Activated T-cell treated with anti-CD3 and anti-CD28 coated beads for 1 hour (primary cell): ENCODE data around the gene KAT6B.
"Not testable (repeated sequence)": the region's sequence is repeated elsewhere in the genome, so short reads cannot be mapped to it uniquely, and the experiment has no call there.

Experiments used
- DNase-seq: peaks from one replicate; pipeline ENCODE4 v3.0.0-alpha.2; 2020; ENCODE audit warnings: low read depth

The KAT6B gene

DNA sequence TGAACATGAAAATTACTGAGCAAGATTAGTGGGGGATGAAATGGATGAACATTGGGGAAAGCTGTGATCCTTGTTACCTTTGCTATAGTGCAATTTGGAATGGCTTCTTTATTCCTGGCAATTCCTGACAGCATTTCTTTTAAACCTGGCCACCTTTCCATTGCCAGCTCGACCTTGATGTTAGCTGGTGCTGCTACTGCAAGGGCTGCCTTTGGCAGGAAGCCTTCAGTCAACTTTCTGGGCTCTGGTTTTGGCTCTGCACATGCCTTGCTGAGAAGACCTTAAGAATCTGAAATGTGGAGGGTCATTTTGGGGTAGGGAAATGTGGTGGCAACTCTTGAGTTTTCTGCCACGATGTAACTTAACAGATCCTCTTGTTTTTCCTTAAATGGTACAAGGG lies 64.7 kb downstream of the KAT6B start:
- DNase-seq = no peak

DNA sequence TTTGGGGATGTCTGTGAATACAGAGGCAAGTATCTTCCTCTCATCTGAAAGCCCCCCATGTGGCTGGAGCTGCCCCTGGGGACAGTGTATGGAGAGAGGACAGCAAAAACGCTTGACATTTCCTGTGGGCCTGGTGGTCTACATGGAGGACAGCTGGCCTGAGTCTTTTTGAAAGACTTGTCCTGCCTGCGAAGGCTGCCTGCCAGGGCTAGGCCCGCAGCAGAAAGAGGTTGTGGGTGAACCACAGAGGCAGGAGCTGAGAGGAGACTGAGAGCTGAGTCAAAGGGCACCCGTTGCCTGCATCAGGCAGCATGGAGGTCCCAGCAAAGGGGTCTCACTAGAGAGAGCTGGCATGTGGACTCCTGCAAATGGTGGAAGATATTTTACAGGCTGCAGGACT lies 66.4 kb downstream of the KAT6B start:
- no peak for DNase-seq

DNA sequence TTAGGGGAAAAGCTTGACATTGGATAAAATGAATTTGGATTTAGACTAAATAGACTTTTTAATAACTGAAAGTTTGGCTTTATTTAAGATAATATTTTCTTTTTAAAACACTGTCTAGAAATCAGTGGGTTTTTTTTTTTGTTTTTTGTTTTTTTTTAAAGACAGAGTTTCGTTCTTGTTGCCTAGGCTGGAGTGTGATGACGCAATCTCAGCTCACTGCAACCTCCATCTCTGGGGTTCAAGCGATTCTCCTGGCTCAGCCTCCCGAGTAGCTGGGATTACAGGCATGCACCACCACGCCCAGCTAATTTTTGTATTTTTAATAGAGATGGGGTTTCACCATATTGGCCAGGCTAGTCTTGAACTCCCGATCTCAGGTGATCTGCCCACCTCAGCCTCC lies 66.9 kb downstream of the KAT6B start:
- not testable (repeated sequence) for DNase-seq

- DNase-seq = no peak
These were observed 70.6 kb downstream of the KAT6B start for GRCh38 chr10:74896788-74897527.

- no peak for DNase-seq
These were observed 72.0 kb downstream of the KAT6B start for GRCh38 chr10:74898201-74898976.

DNA sequence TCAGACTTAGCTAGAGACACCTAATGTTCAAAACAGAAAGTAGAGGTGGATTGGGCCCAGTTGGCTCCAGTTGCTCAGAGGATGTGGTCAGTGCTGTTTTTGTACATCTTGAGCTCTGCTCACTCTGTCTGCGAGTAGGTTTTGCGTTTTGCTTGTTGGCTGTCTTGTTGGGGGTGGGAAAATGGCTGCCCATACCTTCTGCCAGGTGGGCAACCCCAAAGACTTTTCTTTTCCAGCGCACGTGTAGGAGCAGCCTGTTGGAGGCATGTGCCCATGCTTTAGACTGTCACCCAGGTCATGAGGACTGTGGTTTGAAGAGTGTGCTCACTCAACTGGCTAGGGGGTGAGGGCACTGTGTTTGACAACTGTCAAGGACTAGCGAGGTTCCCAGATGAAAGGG lies 73.9 kb downstream of the KAT6B start:
- no peak for DNase-seq

DNA sequence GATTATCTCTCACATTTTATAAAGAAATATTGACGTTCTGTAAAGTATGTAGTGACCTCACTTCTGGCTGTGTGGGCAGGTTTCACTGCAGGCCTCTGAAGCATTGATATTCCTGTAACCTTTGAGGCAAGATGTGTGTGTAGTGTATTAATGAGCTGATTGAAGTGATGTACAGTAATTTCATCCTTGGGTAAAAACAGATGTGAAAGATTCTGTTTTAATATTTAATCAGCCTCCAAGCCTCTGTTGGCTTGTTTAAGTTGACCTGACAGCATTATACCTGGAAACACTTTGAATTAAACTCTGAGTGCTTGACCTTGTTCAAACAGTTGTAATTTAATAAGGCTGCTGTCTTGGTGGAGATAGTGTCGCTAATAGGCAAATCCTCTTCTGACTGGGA lies 74.9 kb downstream of the KAT6B start:
- DNase-seq = no peak

DNA sequence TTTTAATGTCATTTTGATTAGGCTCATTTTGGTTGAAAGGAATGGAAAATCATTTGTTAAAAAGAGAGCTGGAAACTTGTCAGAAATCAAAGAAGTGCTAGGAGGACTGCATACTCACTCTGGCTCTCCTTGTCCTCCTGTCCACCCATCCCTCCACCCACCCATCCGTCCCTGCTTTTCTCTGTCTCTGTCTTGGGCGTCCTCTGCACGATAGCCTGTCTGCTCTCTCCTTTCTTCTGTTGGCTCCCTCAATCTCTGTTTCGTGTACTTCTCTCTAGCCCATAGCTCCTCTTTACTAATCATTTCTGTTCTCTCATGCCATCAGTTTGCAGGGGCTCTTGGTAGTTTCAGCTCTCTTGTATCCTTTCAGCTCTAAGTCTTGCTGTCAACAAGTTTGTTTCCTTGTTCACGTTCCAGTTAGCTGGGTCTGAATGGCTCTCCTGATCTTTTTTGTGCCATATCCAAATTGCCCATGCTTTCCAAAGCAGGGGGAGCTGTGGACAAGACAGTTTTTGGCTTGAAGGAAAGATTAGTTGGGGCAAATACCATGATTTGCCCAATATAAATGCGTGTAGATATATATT lies 75.6 kb downstream of the KAT6B start:
- no peak for DNase-seq

DNA sequence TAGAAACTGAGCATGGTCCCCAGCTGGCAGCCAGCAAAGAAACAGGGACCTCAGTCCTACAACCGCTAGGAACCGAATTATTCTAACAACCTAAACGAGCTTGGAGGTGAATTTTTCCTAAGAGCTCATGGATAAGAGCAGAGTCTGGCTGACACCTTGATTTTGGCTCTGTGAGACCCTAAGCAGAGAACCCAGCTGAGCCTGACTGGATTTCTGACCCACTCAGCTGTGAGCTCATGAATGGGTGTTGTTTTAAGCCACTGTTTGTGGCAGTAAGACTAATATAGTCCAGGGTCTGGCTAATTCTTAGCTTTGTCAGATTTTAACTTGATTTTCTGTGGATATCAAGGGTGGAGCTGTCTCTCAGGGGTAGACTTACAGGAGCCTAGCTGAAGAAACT lies 77.1 kb downstream of the KAT6B start:
- no peak for DNase-seq

DNA sequence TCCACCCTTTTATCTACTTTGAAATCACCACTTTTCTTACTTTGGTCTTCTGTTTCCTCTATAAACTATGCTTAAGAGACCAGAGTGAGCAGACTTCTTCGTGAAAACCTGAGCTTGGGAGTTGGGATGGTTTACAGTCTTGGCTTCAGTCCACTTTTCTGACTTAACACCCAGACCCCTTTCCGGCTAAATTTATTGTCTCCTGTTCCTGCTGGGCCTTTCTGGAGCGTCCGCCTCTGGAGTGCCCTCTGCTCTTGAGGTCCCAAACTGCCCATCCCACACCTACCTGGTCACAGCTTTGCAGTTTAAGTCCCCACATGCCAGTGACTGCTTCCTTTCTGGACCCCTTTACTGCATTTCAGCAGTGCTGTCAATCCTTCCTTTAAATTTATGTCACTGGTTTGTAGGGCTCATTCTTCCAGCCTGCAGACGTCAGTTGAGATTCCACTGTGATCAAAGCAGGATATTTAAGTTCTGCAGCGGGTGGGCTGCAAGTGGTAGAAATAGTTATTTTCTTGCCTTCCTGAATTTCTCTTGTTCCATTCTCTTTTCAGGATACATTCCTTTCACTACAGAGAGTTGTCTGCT lies 80.3 kb downstream of the KAT6B start:
- no peak for DNase-seq

DNA sequence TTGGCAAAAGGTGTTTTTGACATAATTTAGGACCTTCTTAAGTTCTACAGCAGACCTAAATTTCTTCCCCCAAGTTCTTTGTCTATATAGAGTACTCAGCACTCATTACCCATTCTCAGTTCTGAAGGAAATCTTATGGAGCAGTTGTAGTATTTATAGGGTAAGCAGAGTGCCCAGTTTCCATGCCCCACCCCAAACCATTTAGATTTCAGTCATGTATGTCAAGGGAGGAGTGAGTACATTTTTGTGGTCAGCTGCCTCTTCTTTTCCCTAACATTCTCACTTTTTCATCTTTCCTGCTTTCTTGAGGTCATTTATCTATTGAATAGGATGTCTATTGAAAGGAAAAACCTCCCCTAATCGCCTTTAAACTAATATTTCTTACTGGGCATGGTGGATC lies 83.3 kb downstream of the KAT6B start:
- no peak for DNase-seq

- no peak for DNase-seq
These were observed 84.0 kb downstream of the KAT6B start for GRCh38 chr10:74910241-74910975.

- no peak for DNase-seq
These were observed 84.6 kb downstream of the KAT6B start for GRCh38 chr10:74910976-74911350.

DNA sequence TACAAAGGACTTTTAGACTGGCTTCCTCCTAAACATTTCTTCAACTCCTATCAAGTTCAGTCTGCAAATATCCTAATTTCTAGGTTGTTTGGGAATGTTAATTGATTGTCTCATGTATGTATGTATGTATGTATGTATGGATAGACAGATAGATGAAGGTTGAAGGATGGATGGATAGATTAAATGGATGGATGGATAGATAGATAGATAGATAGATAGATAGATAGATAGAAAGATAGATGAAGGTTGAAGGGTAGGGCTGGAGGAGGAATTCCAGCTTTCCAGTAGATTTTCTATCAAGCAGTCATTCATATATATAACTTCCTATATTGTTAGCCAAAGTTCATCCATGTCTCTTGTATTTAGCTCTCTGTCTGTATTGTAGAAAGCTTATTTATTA lies 85.8 kb downstream of the KAT6B start:
- DNase-seq = no peak

DNA sequence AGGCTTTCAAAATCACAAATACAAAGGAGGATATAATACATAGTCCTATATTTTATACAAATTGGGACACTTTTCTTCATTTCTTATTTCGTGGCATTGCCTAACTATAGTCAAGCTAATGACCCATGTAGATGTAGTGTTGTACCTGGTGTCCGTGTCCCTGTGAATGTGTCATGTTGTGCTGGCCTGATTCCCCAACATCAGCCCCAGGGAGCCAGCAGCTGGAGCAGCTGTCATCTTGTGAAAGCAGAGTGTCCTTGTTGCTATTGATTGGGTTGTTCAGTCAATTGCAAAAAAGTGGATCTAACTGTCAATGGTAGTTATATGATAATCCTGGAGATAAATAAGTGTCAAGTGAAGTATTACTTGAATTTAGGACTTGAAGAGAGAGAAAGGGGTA lies 86.3 kb downstream of the KAT6B start:
- DNase-seq = no peak

- no peak for DNase-seq
These were observed 87.1 kb downstream of the KAT6B start for GRCh38 chr10:74913377-74913979.

GRCh38 chr10:74916283-74916682 lies 89.9 kb downstream of the KAT6B start:
- DNase-seq = no peak

DNA sequence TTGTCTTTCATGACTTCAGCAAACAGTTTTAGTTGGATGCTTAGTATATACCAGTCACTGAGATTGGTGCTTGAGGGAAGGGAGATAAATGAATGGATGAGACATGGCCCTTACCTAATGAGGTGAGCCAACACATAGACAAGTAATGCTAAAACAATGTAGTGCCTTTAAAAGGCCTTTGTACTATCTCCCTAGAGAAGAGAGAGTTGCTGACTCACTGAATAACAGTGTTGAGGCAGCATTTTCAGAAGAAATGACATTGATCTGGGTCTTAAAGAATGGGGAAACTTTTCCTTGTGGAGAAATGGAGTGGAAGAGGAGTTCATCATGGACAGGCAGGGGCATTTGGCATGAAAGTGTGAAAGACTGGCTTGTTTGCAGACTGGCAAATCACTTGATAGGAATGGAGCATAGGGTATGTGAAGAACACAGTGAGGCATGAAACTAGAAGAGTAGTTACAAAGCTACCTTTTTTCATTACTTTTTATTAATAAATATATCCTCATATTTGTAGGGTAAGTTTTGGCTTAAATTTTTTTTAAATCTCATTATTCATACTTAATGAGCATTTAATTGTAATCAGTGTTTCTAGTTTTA lies 91.2 kb downstream of the KAT6B start:
- no peak for DNase-seq

DNA sequence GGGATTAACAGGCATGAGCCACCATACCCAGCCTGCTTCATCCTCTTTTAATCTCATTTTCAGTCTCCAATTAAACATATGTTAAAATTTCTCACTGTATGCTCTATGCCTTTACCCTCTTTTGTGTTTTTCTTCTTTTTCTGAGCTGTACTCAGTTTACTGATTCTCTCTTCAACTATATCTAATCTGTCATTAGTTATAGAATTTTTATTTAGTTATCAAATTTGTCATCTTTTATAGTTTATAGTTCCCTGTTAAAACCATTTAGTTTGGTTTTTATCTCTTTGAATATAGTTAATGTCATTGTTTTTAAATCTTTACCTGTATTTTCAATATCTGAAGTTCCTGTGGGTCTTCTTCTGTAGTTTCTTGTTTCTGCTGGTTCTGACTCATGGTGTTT lies 93.3 kb downstream of the KAT6B start:
- DNase-seq = no peak

DNA sequence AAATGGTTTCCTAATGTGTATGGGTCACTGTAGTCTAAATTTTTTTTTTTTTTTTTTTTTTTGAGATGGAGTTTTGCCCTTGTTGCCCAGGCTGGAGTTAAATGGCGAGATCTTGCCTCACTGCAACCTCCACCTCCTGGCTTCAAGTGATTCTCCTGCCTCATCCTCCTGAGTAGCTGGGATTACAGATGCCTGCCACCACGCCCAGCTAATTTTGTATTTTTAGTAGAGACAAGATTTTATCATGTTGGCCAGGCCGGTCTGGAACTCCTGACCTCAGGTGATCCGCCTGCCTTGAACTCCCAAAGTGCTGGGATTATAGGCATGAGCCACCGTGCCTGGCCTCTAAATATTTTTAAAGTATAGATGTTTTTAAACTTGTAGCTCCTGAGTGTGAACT lies 94.7 kb downstream of the KAT6B start:
- not testable (repeated sequence) for DNase-seq

- no peak for DNase-seq
These were observed 95.3 kb downstream of the KAT6B start for GRCh38 chr10:74921744-74922143.
